Measurements from ENCODE around the gene DNAH7. TPM values are rescaled to one million over a fixed set of nuclear protein-coding genes. Genes with fewer than 3 reads are reported as not detected.
"Not testable (repeated sequence)": the region's sequence is repeated elsewhere in the genome, so short reads cannot be mapped to it uniquely, and the experiment has no call there.

The DNAH7 gene
- total RNA-seq, 2 experiments from 2014 or later = 0.07 to 0.17 TPM

DNA sequence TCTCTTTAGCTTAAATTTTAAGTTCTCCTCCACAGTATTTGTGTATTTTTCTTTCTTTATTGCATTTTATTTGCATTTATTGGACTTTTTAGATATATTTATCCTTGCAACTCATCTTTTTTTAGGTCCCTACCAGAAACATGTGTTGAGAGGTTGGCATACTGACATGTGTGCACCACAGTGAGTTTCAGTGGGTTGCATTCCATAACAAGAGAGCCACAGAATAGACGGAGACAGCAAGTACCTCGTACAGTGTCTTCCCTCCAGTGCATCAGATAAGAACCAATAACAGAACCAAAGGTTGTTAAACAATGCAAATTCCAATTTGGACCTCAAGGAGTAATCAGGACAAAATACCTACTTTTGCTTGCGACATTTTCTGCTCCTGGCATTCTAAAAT lies 111.9 kb downstream of the DNAH7 start:
- H3K27ac Mint-ChIP-seq = no peak overlapping the region

DNA sequence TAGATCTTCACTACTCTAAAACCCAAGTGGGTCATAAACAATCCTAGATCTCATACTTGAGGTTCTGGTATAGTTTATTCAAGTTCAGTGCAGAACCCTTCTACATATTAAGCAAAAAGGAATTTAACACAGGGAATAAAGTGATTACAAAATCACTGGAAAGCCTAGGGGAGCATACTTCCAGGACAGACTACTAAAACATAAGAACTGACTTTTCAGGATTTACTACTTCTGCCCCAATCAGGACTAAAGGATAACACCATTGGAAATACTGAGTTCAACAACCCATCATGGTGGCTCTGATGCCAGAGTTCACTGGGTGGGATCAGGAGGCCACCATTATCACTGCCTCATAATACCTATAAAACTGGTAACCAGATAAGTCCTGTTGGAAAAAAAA lies 123.6 kb downstream of the DNAH7 start:
- POLR2A ChIA-PET = no interaction called here
- Mint-ChIP-seq H3K9me3 (peaks cover 9% of the 10 kb centered on the region), H3K4me3 (no peak overlapping the region), H3K36me3 (no peaks in the 10 kb centered on the region), H3K27me3 (peaks cover 2% of the 10 kb centered on the region), H3K4me1 (ENCODE audit: low read depth) (no peaks in the 10 kb centered on the region), H3K27ac (no peak overlapping the region)
- DNase-seq = no peak
- CTCF ChIA-PET = no interaction called here
- intact Hi-C loops (cut with micrococcal nuclease) = no loop called here

More for the DNA sequence above, 111.9 kb downstream of the DNAH7 start:
- intact Hi-C loops (cut with micrococcal nuclease) = no loop called here
- Mint-ChIP-seq H3K27me3 (peaks cover 9% of the 10 kb centered on the region), H3K9me3 (peaks cover 8% of the 10 kb centered on the region), H3K36me3 (no peaks in the 10 kb centered on the region), H3K4me3 (no peak overlapping the region), H3K4me1 (ENCODE audit: low read depth) (no peaks in the 10 kb centered on the region)
- CTCF ChIA-PET = no interaction called here
- POLR2A ChIA-PET = no interaction called here
- no peak for DNase-seq

DNA sequence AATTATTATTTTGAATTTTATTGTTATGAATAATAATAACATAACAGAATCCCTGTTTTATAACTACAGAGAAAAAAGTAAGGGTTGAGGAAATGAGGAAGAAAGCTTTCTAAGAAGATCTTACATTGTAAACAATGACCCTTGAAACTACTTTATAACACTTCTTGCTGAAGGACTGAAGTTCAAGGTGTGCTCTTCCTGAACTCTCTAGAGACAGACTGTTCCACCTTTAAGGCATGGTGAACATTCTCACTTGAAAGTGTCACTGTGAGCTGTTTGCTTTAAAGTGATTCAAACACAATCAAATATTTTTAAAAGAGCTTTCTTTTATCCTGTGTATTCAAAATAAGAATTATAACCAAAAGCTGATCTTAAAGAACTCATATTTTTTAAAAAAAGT lies 131.5 kb downstream of the DNAH7 start:
- Mint-ChIP-seq H3K4me1 (ENCODE audit: low read depth) (no peaks in the 10 kb centered on the region), H3K4me3 (no peak overlapping the region), H3K27me3 (peaks cover 2% of the 10 kb centered on the region), H3K36me3 (no peaks in the 10 kb centered on the region), H3K9me3 (peaks cover 1% of the 10 kb centered on the region), H3K27ac (no peak overlapping the region)
- ChIA-PET CTCF (interaction anchor here (0.8 to 1.0 kb wide), 3 partner anchors 273 to 953 kb away, joined by 3 read pairs; no protein-coding TSS in a partner anchor), POLR2A (no interaction called here)
- DNase-seq = no peak
- intact Hi-C loops (cut with micrococcal nuclease) = loop anchor here (5.0 kb wide), 1 partner anchor 630 kb away; no protein-coding TSS in a partner anchor

DNA sequence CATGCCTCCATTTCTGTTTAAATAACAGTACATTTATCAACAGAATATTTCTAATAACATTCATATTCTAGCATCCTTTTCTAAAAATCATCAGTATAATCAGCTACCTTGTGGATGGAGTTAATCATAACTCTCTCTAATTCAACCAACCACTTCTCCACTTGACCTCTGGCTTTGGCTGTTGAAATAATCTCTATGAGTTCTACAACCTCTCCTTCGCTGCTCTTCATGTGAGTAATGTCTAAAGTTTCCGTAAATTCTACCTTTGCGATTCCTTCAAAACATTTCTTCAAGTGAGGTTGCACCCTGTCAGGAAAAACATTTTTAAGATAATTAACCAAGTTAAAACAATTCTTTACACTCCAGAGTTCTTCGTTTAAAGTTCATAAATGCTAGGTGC lies 134.2 kb downstream of the DNAH7 start:
- Mint-ChIP-seq H3K36me3 (no peaks in the 10 kb centered on the region), H3K27ac (no peak overlapping the region), H3K27me3 (no peaks in the 10 kb centered on the region), H3K9me3 (no peaks in the 10 kb centered on the region), H3K4me1 (ENCODE audit: low read depth) (no peaks in the 10 kb centered on the region), H3K4me3 (no peak overlapping the region)
- intact Hi-C loops (cut with micrococcal nuclease) = no loop called here
- ChIA-PET CTCF (no interaction called here), POLR2A (interaction anchor here (0.6 kb wide), 1 partner anchor 111 kb away, joined by 7 read pairs; no protein-coding TSS in a partner anchor)
- no peak for DNase-seq

DNA sequence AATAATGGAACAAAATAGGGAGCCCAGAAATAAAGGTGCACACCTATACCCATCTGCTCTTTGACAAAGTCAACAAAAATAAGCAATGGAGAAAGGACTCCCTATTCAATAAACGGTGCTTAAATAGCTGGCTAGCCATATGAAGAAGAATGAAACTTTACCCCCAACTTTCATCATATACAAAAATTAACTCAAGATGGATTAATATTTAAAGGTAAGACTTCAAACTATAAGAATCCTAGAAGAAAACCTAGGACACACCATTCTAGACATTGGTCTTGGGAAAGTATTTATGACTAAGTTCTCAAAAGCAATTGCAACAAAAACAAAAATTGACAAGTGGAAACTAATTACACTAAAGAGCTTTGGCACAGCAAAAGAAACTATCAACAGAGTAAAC lies 139.1 kb downstream of the DNAH7 start:
- Mint-ChIP-seq H3K9me3 (no peaks in the 10 kb centered on the region), H3K4me1 (ENCODE audit: low read depth) (no peaks in the 10 kb centered on the region), H3K4me3 (no peak overlapping the region), H3K36me3 (no peaks in the 10 kb centered on the region), H3K27me3 (no peaks in the 10 kb centered on the region), H3K27ac (no peak overlapping the region)
- DNase-seq = no peak
- POLR2A ChIA-PET = no interaction called here
- intact Hi-C loops (cut with micrococcal nuclease) = no loop called here
- CTCF ChIA-PET = no interaction called here

DNA sequence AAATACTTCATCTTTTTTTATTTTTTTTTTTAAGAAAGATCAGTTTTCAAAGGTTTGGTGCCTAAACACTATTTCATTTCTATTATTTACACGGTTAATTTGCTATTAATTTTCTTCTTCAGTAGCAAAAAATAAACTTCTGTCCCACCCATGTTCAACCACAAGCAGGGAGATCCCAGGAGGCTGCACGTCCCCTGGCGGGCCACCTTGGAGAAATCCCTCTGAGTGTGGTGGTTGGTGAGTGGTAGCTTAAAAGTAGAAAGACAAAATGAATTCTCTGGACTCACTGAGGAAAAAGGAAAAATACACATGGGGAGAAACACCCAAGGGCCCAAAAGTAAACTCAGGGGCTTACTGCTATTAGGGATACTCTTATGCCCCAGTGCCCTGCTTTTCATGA lies 143.5 kb downstream of the DNAH7 start:
- ChIA-PET POLR2A (no interaction called here), CTCF (interaction anchor here (0.9 kb wide), 1 partner anchor 18 kb away, joined by 5 read pairs; no protein-coding TSS in a partner anchor)
- Mint-ChIP-seq H3K9me3 (no peaks in the 10 kb centered on the region), H3K27ac (no peak overlapping the region), H3K4me1 (ENCODE audit: low read depth) (no peaks in the 10 kb centered on the region), H3K4me3 (no peak overlapping the region), H3K36me3 (no peaks in the 10 kb centered on the region), H3K27me3 (no peaks in the 10 kb centered on the region)
- no peak for DNase-seq
- intact Hi-C loops (cut with micrococcal nuclease) = no loop called here

DNA sequence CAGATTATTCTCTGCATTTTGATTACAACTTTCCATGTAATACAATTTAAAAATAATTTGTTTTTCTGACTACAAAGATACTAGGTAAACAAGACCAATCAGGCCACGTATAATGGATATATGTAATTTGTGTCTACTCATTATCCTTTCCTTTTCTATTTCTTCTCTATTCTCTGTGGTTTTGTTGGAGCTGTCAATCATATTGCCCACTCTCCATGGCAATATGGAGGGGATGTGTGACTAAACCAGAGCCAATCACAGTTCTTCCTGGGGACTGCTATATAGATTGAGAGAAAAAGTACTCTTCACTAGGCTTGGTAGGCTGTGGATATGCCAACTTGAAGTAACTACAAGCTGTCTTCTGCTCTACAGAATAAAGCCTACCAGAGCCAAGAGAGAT lies 144.7 kb downstream of the DNAH7 start:
- intact Hi-C loops (cut with micrococcal nuclease) = loop anchor here (1.0 kb wide), 3 partner anchors 144 to 348 kb away; partner anchors contain the start of gene DNAH7
- no peak for DNase-seq
- H3K27me3 Mint-ChIP-seq = no peaks in the 10 kb centered on the region

DNA sequence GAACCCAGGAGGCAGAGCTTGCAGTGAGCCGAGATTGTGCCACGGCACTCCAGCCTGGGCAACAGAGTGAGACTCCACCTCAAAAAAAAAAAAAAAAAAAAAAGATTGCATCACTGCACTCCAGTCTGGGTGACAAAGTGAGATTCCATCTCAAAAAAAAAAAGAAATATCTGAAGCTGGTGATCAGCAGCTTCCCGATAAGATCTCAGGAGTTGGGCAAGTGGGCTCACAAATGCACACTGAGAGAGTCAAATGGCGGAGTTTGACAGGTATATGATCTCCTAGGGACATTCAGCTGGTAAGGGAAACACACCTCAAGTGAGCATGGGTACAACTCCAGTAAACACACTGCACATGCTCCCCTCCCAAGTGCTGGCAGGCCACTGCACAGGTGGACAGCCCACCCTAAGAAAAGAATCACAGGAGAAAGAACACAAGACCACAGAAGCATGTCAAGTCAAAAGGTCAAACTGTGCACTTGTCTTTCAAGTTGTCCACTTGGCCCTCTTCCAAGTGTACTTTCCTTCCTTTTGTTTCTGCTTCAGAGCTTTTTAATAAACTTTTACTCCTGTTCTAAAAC lies 151.5 kb downstream of the DNAH7 start:
- POLR2A ChIA-PET; intact Hi-C loops (cut with micrococcal nuclease); H3K36me3 Mint-ChIP-seq; DNase-seq; H3K9me3 Mint-ChIP-seq; H3K4me3 Mint-ChIP-seq; H3K27me3 Mint-ChIP-seq; H3K27ac Mint-ChIP-seq; H3K4me1 Mint-ChIP-seq (ENCODE audit: low read depth); CTCF ChIA-PET: not testable (repeated sequence)

More for the DNA sequence above, 144.7 kb downstream of the DNAH7 start:
- Mint-ChIP-seq H3K36me3 (no peaks in the 10 kb centered on the region), H3K9me3 (no peaks in the 10 kb centered on the region), H3K4me1 (ENCODE audit: low read depth) (no peaks in the 10 kb centered on the region), H3K4me3 (no peak overlapping the region), H3K27ac (no peak overlapping the region)
- CTCF ChIA-PET = interaction anchor here (0.9 kb wide), 2 partner anchors 63 to 144 kb away, joined by 3 read pairs; partner anchors contain the start of gene DNAH7
- POLR2A ChIA-PET = no interaction called here

DNA sequence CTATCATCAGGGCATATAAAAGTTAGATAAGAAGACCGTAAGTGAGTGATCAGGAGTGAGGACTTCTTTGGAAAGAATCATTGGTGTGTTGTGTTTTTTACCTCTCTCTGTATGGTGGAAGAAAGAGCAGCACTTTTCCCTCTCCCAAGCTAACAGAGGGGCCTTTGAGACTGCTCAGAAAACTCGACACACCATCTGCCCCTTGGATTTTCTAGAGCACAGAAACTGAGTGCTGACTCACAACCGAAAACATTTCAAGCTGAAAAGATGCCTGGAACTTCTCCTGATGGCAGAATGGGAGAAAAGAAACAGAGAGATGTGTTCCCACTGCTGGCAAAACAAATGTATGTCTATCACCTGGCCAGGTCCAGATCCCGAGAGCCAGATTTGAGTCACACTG lies 156.6 kb downstream of the DNAH7 start:
- no peak overlapping the region for H3K4me3 Mint-ChIP-seq
- ChIA-PET POLR2A (no interaction called here), CTCF (no interaction called here)
- no peaks in the 10 kb centered on the region for H3K9me3 Mint-ChIP-seq
- H3K27ac Mint-ChIP-seq = no peak overlapping the region
- no peaks in the 10 kb centered on the region for H3K36me3 Mint-ChIP-seq
- intact Hi-C loops (cut with micrococcal nuclease) = no loop called here
- H3K27me3 Mint-ChIP-seq = peaks cover 2% of the 10 kb centered on the region
- no peaks in the 10 kb centered on the region for H3K4me1 Mint-ChIP-seq (ENCODE audit: low read depth)
- no peak for DNase-seq

DNA sequence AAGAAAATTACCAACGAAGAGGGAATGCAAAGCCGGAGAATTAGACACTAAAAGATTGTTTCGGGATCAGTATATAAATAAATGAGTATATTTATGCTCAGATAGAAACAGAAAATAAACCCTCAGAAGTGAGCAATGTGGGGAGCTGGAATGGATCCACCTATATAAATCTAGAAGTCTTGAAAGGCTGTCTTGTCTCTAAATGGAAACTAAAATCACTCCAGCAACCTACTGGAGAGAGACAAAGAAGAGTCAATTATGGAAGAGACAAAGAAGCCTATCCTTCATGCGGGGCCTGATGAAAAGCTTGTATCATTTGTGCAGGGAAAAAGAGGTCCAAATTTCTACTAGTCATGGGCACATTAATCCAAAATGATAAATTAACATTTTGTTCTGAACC lies 158.1 kb downstream of the DNAH7 start:
- Mint-ChIP-seq H3K36me3 (no peaks in the 10 kb centered on the region), H3K27me3 (peaks cover 2% of the 10 kb centered on the region), H3K27ac (no peak overlapping the region), H3K4me3 (no peak overlapping the region), H3K9me3 (no peaks in the 10 kb centered on the region), H3K4me1 (ENCODE audit: low read depth) (no peaks in the 10 kb centered on the region)
- ChIA-PET CTCF (interaction anchor here (0.8 kb wide), 1 partner anchor 28 kb away, joined by 3 read pairs; no protein-coding TSS in a partner anchor), POLR2A (no interaction called here)
- intact Hi-C loops (cut with micrococcal nuclease) = no loop called here
- no peak for DNase-seq

DNA sequence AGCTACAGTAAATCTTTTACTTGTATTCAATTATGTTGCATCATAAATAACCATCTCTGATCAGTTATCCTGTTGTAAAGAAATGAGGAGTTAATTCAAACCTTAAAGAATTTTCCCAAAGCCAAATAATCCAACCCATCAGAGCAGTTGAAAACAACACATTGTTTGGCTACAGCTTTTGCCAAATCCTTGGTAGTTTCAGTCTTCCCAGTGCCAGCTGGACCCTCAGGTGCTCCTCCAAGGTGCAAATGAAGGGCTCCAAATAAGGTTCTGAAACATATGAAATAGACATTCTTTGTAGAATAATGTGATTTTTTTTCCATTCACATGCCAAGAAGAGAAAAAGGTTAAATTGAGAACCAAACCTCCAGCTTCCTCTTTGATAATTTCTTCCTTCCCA lies 158.7 kb downstream of the DNAH7 start:
- Mint-ChIP-seq H3K4me1 (ENCODE audit: low read depth) (no peaks in the 10 kb centered on the region), H3K36me3 (no peaks in the 10 kb centered on the region), H3K27me3 (peaks cover 2% of the 10 kb centered on the region), H3K27ac (no peak overlapping the region), H3K9me3 (no peaks in the 10 kb centered on the region), H3K4me3 (no peak overlapping the region)
- no peak for DNase-seq
- ChIA-PET CTCF (no interaction called here), POLR2A (no interaction called here)
- intact Hi-C loops (cut with micrococcal nuclease) = no loop called here

DNA sequence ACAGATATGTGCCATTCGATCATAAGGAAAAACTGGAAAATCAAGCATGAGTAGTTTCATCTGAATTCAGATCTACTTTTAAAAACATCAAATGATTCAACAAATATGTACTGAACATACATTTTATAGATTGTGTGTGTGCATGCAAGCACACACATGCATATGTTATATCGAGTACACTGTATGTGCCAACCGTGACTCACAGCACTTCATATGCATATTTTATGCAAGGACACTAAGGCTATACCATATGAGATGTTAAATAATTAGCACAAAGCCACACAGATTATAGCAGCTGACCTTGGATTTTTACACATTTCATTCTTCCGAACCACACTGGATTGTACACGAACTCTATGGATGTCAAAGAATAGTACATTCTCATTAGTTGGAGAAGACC lies 161.2 kb downstream of the DNAH7 start:
- Mint-ChIP-seq H3K9me3 (no peaks in the 10 kb centered on the region), H3K4me3 (no peak overlapping the region), H3K27ac (no peak overlapping the region), H3K27me3 (no peaks in the 10 kb centered on the region), H3K4me1 (ENCODE audit: low read depth) (no peaks in the 10 kb centered on the region), H3K36me3 (no peaks in the 10 kb centered on the region)
- no peak for DNase-seq
- ChIA-PET CTCF (no interaction called here), POLR2A (no interaction called here)
- intact Hi-C loops (cut with micrococcal nuclease) = no loop called here

DNA sequence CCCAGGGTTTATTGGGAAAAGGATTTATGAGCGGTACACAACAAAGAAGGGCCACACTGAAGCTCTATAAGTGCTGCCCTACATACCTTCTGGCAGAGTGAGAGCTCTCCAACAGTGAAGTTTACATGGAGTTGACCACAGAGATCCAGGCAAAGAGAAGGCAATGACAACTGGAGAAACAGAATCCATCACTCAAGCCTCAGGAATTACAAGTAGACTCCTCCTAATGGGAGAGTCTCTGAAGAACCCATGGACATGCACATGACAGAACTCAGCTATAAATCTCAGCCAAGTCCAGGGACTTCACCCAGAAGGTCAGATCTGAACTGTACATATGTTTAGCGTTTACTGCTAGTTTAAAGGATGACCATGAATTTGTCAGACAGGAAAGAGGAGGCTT lies 164.7 kb downstream of the DNAH7 start:
- intact Hi-C loops (cut with micrococcal nuclease) = no loop called here
- Mint-ChIP-seq H3K4me3 (no peak overlapping the region), H3K27ac (no peak overlapping the region), H3K36me3 (no peaks in the 10 kb centered on the region), H3K4me1 (ENCODE audit: low read depth) (no peaks in the 10 kb centered on the region), H3K9me3 (no peaks in the 10 kb centered on the region), H3K27me3 (no peaks in the 10 kb centered on the region)
- DNase-seq = no peak
- POLR2A ChIA-PET = no interaction called here
- CTCF ChIA-PET = no interaction called here
